ENCODE measurements around the gene ZNF30.
"Not testable (repeated sequence)": the region's sequence is repeated elsewhere in the genome, so short reads cannot be mapped to it uniquely, and the experiment has no call there.

The ZNF30 gene

DNA sequence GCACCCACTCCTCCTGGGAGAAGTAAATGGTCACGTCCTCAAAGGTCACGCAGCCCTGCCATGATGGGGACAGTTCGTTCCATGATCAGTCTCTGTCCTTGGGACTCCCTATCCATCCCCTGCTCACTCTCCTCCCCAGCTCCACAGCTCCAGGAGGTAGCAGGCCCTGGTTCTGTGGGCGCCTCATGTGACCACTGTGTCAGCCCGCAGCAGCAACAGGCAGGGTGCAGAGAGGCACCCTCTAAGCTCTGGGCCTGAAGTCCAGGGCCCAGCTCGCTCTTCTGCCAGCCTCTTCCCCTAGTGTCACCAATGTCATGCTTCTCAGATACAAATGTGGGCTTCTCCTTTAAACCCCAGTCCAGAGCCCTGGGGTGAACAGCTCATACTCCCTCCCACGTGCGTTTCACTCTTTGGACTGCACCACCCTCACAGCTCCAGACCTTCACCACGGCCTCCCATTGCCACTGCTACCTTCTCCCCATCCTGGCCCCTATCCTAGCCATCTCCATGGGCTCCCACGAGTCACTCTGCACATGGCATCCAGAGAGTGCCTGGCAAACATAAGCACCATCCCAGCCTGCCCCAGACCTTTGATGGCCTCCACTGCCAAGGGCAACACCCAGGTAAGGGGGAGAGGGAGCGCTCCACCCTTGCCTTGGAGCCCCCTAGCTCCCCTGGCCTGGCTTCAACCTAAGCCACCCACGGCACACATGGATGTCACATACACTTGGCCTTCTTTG, 34.4 kb downstream of the ZNF30 start:
- FAIRE-seq: no peak

DNA sequence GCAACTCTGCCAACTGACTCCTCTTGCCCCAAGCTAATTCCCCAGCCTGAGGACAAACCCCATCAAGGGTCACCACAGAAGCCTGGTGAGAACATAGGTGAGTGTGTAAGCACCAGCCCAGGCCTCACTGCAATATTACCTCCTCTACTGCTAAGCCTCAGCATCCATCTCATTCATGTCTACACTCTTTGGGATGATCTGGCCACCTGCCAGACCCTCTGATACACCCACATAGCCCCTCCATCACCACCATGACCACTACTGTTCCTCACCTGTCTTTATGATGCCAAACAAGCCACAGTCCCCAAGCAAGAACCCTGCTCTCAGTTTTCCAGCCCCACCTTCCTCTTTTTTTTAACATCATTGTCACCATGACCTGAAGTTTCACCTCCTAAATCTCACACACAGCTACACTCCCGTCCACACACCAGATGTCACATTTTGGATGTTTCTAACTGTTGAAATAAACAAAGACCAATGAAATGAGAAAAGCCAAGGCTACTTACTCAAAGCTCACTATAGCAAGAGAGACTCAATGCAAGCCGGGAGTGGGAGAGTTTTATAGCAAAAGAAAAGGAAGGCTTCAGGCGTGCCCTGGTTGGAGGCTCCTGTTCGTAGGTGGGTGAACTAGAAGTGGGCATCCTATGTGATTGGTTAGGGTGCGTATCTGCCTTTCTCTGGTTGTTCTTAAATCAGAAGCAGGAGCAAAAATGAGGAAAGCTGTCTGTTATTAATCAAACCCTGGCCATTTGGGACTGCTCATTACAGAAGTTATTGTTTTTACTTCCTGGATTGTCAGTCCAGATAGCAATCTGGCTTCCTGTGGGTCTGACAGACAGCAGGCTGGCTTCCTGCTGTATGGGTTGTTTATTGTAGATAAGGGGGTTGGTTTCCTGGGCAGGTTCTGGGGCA, 35.3 kb downstream of the ZNF30 start:
- no peak for FAIRE-seq

DNA sequence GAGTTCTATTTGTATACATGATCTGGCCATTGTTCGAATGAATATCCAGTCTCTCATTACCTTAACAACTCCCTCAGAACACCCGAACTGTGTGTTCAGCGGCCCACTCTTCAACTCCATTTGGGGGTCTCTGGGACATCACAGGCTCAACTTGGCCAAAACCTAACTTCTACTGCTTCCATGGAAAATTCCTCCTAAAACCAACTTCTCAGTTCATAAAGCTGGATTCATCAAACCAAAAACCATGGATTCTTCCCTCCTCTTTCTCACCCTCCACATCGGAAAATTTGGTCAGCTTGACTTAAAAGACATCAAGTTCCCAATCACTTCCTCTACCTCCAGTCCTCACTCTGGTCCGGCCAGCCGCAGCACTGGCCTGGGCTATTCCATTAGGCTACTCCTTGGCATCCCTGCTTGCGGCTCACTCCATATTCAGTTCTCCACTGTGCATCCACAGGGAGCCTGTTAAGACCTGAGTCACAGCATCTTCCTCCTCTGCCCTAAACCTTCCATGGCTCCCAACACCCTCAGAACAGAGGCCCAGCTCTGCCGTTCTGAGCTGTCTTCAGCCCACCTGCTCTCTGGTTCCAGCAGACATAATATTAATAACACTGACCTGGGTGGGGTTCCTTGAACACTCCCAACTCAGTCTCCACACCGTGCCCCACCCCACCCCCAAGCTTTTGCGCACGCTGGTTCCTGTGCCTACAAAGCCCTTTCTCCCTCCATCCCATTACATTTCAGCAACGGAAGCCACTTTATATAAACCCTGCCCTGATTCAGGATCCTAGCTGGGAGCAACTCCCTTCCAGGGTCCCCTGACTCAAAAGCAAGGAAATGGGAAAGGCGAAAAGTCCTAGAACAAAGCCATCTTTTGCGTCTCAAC, 36.2 kb downstream of the ZNF30 start:
- no peak for FAIRE-seq

DNA sequence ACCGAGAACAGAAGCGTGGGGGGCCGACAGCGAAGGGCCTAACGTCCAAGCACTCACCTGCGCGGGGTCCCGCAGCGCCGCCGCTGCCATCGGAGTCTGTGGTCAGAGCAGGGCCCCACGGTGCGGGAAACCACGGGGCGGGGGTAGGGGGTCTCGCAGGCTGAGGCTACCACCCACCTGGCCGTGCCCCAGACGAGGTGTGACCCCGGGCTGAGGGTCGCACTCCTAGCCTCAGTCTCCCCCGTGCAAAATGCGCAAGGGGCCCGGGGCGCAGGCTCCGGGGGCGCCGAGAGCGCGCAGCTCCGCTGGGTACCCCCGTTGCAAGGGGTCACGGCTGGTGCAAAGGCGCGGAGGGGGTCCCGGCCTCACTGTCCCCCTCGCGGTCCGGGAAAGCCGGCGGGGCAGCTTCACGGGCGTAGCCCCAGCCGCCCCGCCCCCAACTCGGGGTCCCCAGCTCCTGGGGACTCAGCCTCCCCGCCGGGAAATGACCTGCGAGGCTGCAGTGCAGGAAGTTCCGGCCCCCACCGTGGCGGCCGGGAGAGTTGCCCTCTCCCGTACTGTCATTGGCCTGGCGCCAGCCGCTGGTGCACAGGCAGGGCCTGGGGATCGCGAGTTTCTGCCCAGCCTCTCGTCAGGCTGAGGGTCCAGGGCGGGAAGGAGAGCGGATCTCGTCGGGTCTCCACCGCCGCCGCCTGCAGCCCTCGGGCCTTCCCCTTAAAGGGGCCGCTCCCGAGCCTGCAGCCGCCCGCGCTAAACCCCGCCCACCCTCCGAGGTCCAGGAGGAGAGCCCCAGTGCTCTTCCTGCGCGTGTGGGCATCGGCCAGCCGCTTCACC, 37.1 kb downstream of the ZNF30 start, which contains the start of gene ZNF792:
Gene ZNF792, minus strand, starts transcription at position 657 of the 834 bp plus-strand sequence. Its CDS starts 567 bp downstream, at position 90.
- no peak for FAIRE-seq

DNA sequence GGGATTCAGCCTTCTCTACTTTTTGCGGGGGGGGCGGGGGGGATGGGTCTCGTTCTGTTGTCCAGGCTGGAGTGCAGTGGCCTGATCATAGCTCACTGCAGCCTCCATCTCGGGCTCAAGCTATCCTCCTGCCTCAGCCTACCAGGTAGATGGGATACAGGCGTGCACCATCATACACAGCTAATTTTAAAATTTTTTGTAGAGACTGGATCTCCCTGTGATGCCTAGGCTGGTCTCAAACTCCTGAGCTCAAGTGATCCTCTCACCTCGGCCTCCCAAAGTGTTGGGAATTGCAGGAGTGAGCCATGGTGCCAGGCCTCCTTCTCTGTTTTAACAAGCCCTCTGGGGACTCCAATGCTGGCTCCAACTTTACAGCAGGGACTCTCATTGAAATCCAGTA, 37.9 kb downstream of the ZNF30 start:
- FAIRE-seq: no peak

DNA sequence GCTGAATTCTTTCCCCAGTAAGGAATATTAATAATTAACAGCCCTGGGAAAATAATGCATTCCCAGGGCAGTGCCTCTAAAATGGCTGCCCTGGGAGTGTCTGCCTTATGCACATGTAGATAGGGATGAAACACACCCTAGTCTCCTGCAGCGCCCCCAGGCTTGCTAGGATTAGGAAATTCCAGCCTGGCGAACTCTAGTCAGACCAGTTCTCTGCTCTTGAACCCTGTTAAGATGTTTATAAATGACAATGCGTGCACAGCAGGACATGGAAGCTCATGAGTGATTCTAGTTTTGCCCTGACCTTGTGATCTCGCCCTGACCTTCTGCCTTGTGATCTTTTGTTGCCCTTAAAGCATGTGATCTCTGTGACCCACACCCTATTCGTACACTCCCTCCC, 38.8 kb downstream of the ZNF30 start:
- not testable (repeated sequence) for FAIRE-seq

DNA sequence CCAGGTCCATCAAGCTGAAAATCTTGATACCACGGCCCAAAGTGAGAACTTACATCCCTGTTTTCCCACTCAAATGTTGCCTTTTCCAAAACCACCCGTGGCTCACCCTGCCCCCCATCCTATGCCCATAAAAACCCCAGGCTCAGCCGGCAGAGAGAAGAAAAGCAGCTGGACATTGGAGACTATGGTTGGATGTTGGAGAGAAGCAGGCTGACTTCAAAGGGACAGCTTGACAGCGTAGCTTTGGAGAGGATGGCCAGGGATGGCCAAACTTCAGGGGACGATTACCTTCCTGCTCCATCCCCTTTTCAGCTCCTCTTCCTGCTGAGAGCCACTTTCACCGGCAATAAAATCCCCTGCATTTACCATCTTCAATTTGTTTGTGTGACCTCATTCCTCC, 40.8 kb downstream of the ZNF30 start:
- FAIRE-seq: no peak

DNA sequence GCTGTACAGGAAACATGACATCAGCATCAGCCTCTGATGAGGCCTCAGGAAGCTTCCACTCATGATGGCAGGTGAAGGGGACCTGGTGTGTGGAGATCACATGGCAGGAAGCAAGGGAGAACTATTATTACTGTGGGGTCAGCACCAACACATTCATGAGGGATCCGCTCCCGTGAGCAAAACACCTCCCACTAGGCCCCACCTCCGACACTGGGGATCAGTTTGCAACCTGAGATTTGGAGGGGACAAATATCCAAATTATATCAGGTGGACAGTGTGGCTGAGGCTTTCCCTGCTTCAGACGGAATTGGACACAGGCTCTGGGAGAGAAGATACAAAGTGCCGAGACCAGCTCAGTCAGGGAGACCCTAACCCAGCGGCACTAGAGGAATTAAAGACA, 43.0 kb downstream of the ZNF30 start:
- FAIRE-seq: no peak

DNA sequence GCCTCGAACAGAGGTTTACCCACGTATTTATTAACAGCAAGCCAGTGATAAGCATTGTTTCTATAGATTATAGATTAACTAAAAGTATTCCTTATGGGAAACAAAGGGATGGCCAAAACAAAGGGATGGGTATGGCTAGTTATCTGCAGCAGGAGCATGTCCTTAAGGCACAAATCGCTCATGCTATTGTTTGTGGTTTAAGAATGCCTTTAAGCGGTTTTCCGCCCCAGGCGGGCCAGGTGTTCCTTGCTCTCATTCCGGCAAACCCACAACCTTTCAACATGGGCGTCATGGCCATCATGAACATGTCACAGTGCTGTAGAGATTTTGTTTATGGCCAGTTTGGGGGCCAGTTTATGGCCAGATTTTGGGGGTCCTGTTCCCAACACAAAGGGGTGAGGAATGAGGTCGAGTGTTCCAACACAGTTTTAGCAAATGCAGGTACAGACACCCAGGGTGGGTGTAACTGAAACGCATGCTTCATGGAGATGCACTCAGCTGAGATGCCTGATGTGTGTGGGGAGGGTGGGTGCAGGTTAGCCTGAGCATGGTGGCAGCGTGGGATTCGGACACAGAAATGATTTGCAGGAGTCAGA, 43.6 kb downstream of the ZNF30 start:
- not testable (repeated sequence) for FAIRE-seq

DNA sequence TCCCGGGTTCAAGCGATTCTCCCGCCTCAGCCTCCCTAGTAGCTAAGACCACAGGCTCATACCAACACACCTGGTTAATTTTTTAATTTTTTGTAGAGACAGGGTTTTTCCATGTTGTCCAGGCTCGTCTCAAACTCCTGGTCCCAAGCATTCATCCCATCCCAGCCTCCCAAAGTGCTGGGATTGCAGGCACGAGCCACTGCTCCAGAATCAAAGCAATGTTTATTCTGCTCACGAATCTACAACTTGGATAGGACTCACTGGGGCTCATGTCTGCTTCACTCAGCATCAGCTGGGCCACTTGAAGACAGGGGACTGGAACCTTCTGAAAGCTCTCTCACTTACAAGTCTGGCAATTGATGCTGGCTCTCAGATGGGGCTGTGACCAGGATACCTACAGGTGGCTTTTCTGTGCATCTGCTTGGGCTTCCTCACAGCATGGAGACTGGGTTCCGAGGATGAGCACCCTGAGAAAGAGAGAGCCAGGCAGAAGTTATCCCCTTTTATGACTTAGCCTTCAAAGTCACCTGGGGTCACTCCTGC, 45.5 kb downstream of the ZNF30 start:
- no peak for FAIRE-seq

DNA sequence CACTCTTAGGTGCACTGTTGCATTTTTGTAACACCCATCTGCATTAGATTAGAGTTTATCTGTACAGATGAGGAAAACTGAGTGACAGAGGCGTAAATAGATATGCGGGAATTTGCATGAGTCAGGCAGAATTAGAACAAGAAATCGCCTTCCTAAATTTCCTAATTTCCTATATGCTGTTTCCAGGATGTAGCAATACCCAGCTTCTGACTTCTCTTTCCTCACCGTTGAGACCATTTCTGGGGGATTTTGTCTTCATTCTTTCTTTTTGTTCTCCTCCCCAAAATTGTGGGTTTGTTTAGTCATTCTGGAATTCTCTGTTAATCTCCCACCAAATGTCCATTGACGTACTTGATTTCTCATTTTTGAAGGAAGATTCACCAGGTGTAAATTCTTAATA, 47.9 kb downstream of the ZNF30 start:
- FAIRE-seq: no peak

DNA sequence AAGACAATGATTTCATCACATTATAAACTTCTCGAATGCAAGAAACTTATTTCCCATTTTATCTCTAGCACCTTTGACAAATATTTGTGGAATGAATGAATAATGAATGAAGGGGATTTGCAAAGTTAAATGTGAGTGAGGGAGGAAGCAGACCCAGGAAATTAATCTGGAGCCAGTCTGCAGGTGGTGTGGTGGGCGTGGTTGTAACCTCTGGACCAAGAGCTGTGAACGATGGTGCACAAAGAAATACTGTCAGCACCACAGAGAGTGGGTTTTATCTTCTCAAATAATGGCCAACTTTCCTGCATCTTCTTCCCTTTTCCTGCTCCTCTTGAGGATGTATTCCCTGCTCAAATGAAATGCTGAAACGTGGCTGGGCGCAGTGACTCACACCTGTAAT, 48.4 kb downstream of the ZNF30 start:
- no peak for FAIRE-seq

DNA sequence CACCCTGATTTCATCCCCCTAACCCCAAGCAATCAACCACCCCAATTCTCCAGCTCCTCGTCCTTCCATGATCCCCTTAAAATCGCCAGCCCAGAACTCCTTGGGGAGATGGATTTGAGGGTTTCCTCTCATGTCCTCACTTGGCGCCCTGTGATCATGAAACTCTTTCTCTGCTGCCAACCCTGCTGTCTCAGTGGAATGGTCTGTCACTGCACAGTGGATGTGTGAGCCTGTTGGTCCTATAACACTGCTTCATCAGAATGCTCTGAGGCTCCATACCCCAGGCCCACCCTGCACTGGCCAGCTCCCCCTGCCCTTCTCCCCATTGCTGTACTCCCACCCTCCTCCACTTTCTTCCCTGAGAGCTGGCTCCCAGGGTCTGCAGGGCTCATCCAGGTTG, 49.9 kb downstream of the ZNF30 start:
- no peak for FAIRE-seq

DNA sequence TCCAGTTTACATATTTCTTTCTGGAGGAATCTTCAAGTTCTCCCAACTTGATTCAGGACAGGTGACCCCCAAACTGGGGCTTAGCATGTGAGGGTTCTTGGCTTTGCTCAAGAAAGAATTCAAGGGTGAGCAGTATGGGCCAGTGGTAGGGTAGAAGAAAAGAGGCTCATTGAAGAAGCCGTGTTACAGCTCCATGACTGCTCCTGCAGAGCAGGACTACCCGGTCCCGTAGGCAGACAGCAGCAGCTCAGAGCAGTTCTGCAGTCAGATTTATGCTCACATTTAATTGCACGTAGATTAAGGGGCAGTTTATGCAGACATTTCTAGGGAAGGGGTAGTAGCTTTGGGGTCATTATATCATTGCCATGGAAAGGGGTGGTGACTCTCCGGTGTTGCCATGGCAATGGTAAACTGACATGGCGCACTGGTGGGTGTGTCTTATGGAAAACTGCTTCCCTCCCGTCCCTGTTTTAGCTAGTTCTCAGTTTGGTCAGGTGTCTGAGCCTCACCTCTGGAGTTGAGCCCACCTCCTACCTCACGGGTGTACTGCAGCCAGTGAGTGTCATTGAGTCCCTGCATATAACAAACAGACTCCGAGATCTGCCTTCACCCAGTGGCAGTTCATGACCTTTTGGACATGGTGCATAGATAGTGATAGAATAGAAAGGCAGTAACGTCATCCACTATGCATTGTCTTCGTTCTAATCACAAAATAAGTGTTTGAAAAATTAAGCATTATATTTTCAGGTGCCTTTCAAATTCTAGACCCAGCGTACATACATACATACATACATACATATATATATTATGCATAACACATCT, 53.3 kb downstream of the ZNF30 start:
- FAIRE-seq: no peak

DNA sequence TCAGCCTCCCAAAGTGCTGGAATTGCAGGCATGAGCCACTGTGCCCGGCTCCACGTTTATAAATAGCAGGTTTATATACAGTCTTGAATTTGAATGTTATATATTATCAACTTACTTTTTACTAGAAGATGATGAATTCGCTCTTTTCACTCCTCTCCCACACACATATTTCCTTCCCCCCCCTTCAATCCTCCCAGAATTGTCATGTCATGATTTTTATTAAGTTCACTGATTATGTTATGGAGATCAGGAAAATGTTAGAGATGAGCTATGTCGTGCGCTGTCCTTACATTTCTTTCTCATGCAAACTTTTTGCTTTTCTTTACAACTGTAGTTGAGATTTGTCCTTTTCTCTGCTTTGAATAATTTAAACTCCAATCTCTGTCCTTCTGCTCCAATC, 55.6 kb downstream of the ZNF30 start:
- FAIRE-seq: no peak

DNA sequence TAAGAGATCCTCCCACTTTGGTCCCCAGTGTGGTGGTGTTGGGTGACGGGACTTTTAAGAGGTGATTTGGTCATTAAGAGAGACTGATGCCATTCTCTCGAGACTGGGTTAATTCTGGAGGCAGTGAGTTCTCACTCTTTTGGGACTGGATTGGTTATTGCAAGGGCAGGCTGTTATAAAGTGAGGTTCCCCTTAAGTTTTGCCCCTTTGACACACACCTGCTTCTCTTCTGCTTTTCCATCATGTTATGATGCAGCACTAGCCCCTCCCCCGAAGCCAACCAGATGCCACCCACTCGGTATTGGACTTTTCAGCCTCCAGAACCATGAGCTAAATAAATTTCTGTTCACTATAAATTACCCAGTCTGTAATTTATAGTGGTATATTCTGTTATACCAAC, 57.1 kb downstream of the ZNF30 start:
- no peak for FAIRE-seq

DNA sequence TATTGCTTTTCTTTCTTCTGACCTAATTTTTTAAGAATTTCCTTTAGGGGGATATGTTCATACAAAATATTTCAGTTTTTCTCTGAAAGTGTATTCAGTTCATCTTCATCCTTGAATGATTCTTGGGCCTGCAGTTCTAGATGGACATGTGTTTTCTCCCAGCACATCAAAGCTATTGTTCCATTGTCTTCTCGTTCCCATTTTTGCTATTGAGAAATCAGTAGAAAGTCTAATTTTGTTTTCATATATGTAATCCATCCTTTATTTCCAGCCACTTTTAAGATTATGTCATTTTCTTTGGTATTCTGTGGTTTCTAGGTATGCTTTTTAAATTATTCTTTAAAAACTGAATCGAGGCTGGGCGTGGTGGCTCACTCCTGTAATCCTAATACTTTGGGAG, 57.6 kb downstream of the ZNF30 start:
- FAIRE-seq: no peak

DNA sequence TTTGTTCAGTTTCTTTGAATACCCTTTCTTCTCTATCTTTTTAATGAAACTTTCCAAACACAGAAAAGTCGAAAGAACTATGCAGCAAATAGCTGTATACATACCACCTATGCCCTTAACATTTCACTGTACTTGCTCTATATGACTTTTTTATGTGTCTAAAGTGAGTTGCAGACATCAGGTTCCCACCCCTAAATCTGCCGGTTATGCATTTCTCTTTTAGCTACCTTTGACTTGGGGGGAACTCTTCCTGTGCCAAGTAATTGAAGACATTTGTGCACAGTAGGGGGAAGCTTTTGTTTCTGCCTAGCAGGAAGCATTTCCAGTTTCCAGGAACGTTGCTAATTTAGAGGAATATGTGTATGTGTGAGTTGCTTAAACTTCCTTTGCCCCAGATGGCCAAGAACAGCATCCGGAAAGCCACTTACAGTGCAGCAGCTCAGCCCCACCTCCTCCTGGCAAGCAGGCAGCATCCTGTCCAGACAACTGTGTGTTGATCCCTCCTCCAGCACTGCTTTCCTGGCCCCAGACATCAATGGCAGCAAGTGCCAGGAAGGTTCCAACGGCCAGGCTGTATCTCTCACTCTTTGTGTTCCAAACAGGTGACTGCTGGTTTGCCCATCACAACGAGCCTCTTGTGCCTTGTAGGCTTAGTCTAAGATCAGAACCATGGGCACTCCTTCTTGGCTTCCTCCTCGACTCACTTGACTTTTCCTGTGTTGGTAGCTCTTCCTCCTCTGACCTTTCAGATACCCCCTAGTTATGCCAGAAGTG, 58.7 kb downstream of the ZNF30 start:
- FAIRE-seq: no peak

DNA sequence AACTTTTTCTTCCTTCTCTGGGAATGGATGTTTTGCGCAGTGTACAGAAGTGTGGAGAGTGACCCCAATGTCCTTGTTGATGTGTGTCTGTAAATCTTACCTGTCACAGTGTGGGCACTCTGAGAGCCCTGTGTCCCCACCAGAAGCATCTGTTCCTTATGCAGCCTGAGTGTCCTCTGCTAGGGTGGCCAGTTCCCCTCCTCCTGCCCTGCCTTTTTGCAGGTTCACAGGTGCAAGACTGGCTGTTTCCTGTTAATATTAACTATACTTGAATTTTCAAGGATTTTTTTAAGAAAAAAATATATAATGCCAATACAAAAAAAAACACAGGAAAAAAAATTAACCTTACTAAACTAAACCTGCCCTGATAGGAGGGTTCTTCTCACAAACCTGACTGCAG, 61.4 kb downstream of the ZNF30 start:
- FAIRE-seq: no peak

DNA sequence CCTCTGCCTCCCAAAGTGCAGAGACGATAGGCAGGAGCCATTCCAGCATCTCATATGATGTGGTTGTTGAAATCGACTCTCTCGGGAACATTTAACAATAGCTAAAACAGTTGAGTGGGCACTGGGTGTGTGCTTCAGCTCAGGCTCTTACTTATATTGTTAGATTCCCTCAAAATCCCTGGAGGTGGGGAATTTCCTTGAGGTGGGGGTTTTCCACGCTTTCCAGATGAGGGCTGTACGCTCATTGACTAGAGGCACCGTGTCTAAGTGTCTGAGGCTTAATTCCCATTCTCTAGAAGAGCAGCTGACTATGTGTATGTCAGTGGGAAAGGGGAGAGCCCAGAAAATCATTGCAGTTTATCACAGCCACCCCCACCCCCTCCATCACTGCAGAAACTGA, 62.6 kb downstream of the ZNF30 start:
- FAIRE-seq: no peak
